WTC11 (cell line): ENCODE measurements around the gene FCN1. TPM values are rescaled to one million over a fixed set of nuclear protein-coding genes. Genes with fewer than 3 reads are reported as not detected.

Source experiments
- ATAC-seq: fragments of 200-7000 bp; cut with Tn5 transposase; 2 replicates; pipeline ENCODE4 v1.10.0; 2021; ENCODE audit warnings: mild to moderate bottlenecking, moderate library complexity
- CTCF ChIA-PET: fragments of 300-600 bp; sonication (Branson Sonifier 250); formaldehyde crosslinking; loops from one replicate; lab custom pipeline; 2021; ENCODE audit warnings: antibody characterized with exemption; lab: Charles Lee
- POLR2A ChIA-PET: fragments of 350-600 bp; sonication (Branson Sonifier 250); formaldehyde crosslinking; loops from one replicate; lab custom pipeline; 2021; ENCODE audit warnings: antibody characterized with exemption; lab: Charles Lee
- DNase-seq: peaks from one replicate; pipeline ENCODE4 v3.0.0; 2021; ENCODE audit warnings: low spot score
- H3K27ac Mint-ChIP-seq: 2 replicates; pipeline ENCODE4 v1.8.0; 2021; ENCODE audit warnings: mixed read lengths
- H3K27me3 Mint-ChIP-seq: 2 replicates; pipeline ENCODE4 v1.8.0; 2021; ENCODE audit warnings: low read depth, mild to moderate bottlenecking, moderate library complexity, mixed read lengths
- H3K36me3 Mint-ChIP-seq: 2 replicates; pipeline ENCODE4 v1.8.0; 2021; ENCODE audit warnings: mixed read lengths
- H3K4me1 Mint-ChIP-seq: 2 replicates; pipeline ENCODE4 v1.8.0; 2022; ENCODE audit warnings: mixed read lengths
- H3K4me3 Mint-ChIP-seq: 2 replicates; pipeline ENCODE4 v1.8.0; 2021; ENCODE audit warnings: mild to moderate bottlenecking, moderate library complexity, mixed read lengths
- H3K9me3 Mint-ChIP-seq: 2 replicates; pipeline ENCODE4 v1.8.0; 2021; ENCODE audit warnings: mixed read lengths
- CREB1 ChIP-seq: sonication (generic); formaldehyde crosslinking; IDR thresholded peaks from 2 replicates; pipeline ENCODE4 v1.8.0; 2023; ENCODE audit warnings: mild to moderate bottlenecking, missing genetic modification reagents
- ELF4 ChIP-seq: sonication (generic); formaldehyde crosslinking; IDR thresholded peaks from 2 replicates; pipeline ENCODE4 v1.8.1; 2022; ENCODE audit warnings: low read depth, mild to moderate bottlenecking, moderate library complexity, missing genetic modification reagents
- ESRRA ChIP-seq: sonication (generic); formaldehyde crosslinking; IDR thresholded peaks from 2 replicates; pipeline ENCODE4 v1.8.1; 2022; ENCODE audit warnings: mild to moderate bottlenecking, missing genetic modification reagents, borderline replicate concordance
- FOXK1 ChIP-seq: sonication (generic); formaldehyde crosslinking; IDR thresholded peaks from 2 replicates; pipeline ENCODE4 v1.8.0; 2022; ENCODE audit warnings: mild to moderate bottlenecking, moderate library complexity, missing genetic modification reagents
- GRHL2 ChIP-seq: fragments of 250-450 bp; sonication (Bioruptor Pico); IDR thresholded peaks from 2 replicates; pipeline ENCODE4 v1.8.0; 2022; ENCODE audit warnings: mild to moderate bottlenecking, moderate library complexity; ENCODE audit not compliant: insufficient replicate concordance, severe bottlenecking
- MXD4 ChIP-seq: fragments of 250-450 bp; sonication (Bioruptor Pico); IDR thresholded peaks from 2 replicates; pipeline ENCODE4 v1.8.0; 2021; ENCODE audit warnings: mild to moderate bottlenecking, moderate library complexity, borderline replicate concordance
- RORB ChIP-seq: fragments of 250-450 bp; sonication (Bioruptor Pico); IDR thresholded peaks from 2 replicates; pipeline ENCODE4 v1.9.0; 2021; ENCODE audit warnings: mild to moderate bottlenecking
- SMAD4 ChIP-seq: sonication (generic); formaldehyde crosslinking; IDR thresholded peaks from 2 replicates; pipeline ENCODE4 v1.8.0; 2022; ENCODE audit warnings: mild to moderate bottlenecking, missing genetic modification reagents
- SP1 ChIP-seq: sonication (generic); formaldehyde crosslinking; conservative IDR thresholded peaks from 2 replicates; pipeline ENCODE4 v1.8.1; 2022; ENCODE audit warnings: missing genetic modification reagents
- TP53 ChIP-seq: sonication (generic); formaldehyde crosslinking; IDR thresholded peaks from 2 replicates; pipeline ENCODE4 v1.8.1; 2023; ENCODE audit warnings: mild to moderate bottlenecking, missing genetic modification reagents
- ZNF416 ChIP-seq: fragments of 250-450 bp; sonication (Bioruptor Pico); IDR thresholded peaks from 2 replicates; pipeline ENCODE4 v1.9.0; 2021; ENCODE audit warnings: mild to moderate bottlenecking, inconsistent platforms
- total RNA-seq: library from RNA; stranded (reverse); gene quantifications from 3 replicates; pipeline ENCODE4 v1.2.3, GENCODE V29; 2021
- TF ChIP-seq, protein P1 (sequence below): sonication (generic); formaldehyde crosslinking; IDR thresholded peaks from 2 replicates; pipeline ENCODE4 v1.8.0; 2022; ENCODE audit warnings: mild to moderate bottlenecking, missing genetic modification reagents
- TF ChIP-seq, protein P2 (sequence below): sonication (generic); formaldehyde crosslinking; IDR thresholded peaks from 2 replicates; pipeline ENCODE4 v1.8.1; 2022; ENCODE audit warnings: low read depth, missing genetic modification reagents, borderline replicate concordance
- TF ChIP-seq, protein P3 (sequence below): fragments of 250-450 bp; sonication (Bioruptor Pico); conservative IDR thresholded peaks from 2 replicates; pipeline ENCODE4 v1.9.0; 2021; ENCODE audit warnings: mild to moderate bottlenecking
- TF ChIP-seq, protein P4 (sequence below): sonication (generic); formaldehyde crosslinking; IDR thresholded peaks from 2 replicates; pipeline ENCODE4 v1.8.1; 2022; ENCODE audit warnings: mild to moderate bottlenecking, missing genetic modification reagents, moderate library complexity, borderline replicate concordance
- TF ChIP-seq, protein P5 (sequence below): sonication (generic); formaldehyde crosslinking; conservative IDR thresholded peaks from 2 replicates; pipeline ENCODE4 v1.8.1; 2022; ENCODE audit warnings: mild to moderate bottlenecking, missing genetic modification reagents
- TF ChIP-seq, protein P6 (sequence below): fragments of 250-450 bp; sonication (Bioruptor Pico); IDR thresholded peaks from 2 replicates; pipeline ENCODE4 v2.1.2; 2022; ENCODE audit warnings: mild to moderate bottlenecking, moderate library complexity
- TF ChIP-seq, protein P7 (sequence below): sonication (generic); formaldehyde crosslinking; IDR thresholded peaks from 2 replicates; pipeline ENCODE4 v1.8.1; 2023; ENCODE audit warnings: mild to moderate bottlenecking, missing genetic modification reagents
- TF ChIP-seq, protein P8 (sequence below): fragments of 250-450 bp; sonication (Bioruptor Pico); IDR thresholded peaks from 2 replicates; pipeline ENCODE4 v1.9.0; 2021; ENCODE audit warnings: mild to moderate bottlenecking
- TF ChIP-seq, protein P9 (sequence below): fragments of 200-600 bp; IDR thresholded peaks from 2 replicates; pipeline ENCODE4 v1.8.0; 2022; ENCODE audit warnings: antibody characterized with exemption
- TF ChIP-seq, protein P10 (sequence below): sonication (generic); formaldehyde crosslinking; IDR thresholded peaks from 2 replicates; pipeline ENCODE4 v1.8.1; 2022; ENCODE audit warnings: low read depth, mild to moderate bottlenecking, moderate library complexity, missing genetic modification reagents, borderline replicate concordance

The FCN1 gene
- total RNA-seq, 1 experiment from 2014 or later = not detected

DNA sequence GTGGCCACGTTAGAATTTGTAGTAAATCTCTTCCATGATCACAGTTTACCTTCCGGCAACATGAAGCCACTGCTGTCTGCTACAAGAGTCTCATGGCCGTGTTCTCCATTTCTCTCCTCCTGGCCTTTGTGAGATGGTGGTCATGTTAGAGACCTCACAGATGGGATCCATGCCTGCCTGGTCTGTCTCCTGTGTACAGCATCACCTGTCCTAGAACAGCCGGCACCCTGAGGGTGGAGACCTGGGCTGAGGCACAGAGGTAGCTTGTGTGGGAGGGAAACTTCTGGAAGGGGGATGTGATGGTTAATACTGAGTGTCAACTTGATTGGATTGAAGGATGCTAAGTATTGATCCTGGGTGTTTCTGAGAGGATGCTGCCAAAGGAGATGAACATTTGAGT, 40.2 kb downstream of the FCN1 start (continued):
- TF ChIP-seq ESRRA (CRISPR knock-in tag) (no peak), MXD4 (CRISPR knock-in tag) (no peak), SP1 (CRISPR knock-in tag) (no peak)
- TF ChIP-seq, protein P1, sequence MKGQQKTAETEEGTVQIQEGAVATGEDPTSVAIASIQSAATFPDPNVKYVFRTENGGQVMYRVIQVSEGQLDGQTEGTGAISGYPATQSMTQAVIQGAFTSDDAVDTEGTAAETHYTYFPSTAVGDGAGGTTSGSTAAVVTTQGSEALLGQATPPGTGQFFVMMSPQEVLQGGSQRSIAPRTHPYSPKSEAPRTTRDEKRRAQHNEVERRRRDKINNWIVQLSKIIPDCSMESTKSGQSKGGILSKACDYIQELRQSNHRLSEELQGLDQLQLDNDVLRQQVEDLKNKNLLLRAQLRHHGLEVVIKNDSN = no peak
- TF ChIP-seq, protein P2, sequence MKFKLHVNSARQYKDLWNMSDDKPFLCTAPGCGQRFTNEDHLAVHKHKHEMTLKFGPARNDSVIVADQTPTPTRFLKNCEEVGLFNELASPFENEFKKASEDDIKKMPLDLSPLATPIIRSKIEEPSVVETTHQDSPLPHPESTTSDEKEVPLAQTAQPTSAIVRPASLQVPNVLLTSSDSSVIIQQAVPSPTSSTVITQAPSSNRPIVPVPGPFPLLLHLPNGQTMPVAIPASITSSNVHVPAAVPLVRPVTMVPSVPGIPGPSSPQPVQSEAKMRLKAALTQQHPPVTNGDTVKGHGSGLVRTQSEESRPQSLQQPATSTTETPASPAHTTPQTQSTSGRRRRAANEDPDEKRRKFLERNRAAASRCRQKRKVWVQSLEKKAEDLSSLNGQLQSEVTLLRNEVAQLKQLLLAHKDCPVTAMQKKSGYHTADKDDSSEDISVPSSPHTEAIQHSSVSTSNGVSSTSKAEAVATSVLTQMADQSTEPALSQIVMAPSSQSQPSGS (CRISPR knock-in tag) = no peak

DNA sequence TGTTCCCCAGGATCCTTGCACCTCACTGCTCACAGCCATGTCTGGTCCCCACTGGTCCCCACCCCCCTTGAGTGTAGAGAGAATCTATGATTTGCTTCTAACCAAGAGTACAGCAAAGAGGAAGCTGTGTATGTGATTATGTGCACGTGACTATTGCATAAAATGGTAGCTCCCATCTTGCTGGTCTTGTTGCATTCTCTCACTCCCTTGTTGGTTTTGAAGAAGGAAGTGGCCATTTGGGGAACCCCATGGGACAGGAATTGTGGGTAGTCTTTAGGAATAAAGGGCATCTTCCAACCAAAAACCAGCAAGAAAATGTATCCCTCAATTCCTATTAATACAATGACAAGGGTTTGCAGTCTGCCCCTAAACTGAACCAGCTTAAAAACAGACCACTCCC, 42.3 kb downstream of the FCN1 start:
- Mint-ChIP-seq H3K4me3 (no peak overlapping the region), H3K27ac (no peak overlapping the region), H3K27me3 (no peaks in the 10 kb centered on the region; the same call in 1 of the 2 replicates), H3K4me1 (no peaks in the 10 kb centered on the region), H3K36me3 (no peaks in the 10 kb centered on the region), H3K9me3 (no peaks in the 10 kb centered on the region)
- ATAC-seq = no peak
- ChIA-PET CTCF (no interaction called here), POLR2A (no interaction called here)
- no peak for DNase-seq
- TF ChIP-seq, protein P2 (CRISPR knock-in tag) = no peak
- TF ChIP-seq, protein P3, sequence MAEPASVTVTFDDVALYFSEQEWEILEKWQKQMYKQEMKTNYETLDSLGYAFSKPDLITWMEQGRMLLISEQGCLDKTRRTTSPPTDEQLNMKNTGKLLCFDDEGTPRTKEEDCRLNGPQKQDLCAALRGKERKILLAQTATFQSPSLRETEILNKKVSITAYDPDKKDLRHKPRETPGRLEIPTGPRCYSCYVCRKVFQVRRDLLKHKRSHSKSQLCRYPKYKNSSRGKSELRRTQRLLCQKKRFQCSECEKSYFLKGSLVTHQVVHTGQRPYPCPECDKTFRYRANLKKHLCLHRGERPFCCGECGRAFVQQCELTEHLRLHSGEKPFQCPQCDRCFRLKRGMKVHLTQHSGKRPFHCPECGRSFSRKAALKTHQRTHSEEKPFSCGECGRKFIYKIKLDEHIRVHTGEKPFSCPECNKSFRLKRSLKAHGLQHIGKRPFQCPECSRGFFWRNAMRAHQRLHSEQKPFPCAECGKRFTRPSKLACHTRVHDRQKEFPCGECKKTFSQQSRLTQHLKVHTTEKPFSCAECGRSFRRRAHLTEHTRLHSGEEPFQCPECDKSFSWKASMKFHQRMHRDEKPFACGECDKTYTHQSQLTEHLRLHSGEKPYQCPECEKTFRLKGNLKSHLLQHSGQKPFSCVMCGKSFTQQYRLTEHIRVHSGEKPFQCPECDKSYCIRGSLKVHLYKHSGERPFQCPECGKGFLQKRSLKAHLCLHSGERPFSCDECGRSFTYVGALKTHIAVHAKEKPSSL (CRISPR knock-in tag) = no peak
- TF ChIP-seq, protein P4, sequence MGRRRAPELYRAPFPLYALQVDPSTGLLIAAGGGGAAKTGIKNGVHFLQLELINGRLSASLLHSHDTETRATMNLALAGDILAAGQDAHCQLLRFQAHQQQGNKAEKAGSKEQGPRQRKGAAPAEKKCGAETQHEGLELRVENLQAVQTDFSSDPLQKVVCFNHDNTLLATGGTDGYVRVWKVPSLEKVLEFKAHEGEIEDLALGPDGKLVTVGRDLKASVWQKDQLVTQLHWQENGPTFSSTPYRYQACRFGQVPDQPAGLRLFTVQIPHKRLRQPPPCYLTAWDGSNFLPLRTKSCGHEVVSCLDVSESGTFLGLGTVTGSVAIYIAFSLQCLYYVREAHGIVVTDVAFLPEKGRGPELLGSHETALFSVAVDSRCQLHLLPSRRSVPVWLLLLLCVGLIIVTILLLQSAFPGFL (CRISPR knock-in tag) = no peak
- TF ChIP-seq, protein P5, sequence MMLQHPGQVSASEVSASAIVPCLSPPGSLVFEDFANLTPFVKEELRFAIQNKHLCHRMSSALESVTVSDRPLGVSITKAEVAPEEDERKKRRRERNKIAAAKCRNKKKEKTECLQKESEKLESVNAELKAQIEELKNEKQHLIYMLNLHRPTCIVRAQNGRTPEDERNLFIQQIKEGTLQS (CRISPR knock-in tag) = no peak
- TF ChIP-seq CREB1 (CRISPR knock-in tag) (no peak), GRHL2 (CRISPR knock-in tag) (no peak), SMAD4 (CRISPR knock-in tag) (no peak), ELF4 (CRISPR knock-in tag) (no peak), TP53 (CRISPR knock-in tag) (no peak), RORB (CRISPR knock-in tag) (no peak), FOXK1 (CRISPR knock-in tag) (no peak), ZNF416 (CRISPR knock-in tag) (no peak)
- TF ChIP-seq, protein P6, sequence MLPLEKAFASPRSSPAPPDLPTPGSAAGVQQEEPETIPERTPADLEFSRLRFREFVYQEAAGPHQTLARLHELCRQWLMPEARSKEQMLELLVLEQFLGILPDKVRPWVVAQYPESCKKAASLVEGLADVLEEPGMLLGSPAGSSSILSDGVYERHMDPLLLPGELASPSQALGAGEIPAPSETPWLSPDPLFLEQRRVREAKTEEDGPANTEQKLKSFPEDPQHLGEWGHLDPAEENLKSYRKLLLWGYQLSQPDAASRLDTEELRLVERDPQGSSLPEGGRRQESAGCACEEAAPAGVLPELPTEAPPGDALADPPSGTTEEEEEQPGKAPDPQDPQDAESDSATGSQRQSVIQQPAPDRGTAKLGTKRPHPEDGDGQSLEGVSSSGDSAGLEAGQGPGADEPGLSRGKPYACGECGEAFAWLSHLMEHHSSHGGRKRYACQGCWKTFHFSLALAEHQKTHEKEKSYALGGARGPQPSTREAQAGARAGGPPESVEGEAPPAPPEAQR (CRISPR knock-in tag) = no peak
- TF ChIP-seq, protein P7, sequence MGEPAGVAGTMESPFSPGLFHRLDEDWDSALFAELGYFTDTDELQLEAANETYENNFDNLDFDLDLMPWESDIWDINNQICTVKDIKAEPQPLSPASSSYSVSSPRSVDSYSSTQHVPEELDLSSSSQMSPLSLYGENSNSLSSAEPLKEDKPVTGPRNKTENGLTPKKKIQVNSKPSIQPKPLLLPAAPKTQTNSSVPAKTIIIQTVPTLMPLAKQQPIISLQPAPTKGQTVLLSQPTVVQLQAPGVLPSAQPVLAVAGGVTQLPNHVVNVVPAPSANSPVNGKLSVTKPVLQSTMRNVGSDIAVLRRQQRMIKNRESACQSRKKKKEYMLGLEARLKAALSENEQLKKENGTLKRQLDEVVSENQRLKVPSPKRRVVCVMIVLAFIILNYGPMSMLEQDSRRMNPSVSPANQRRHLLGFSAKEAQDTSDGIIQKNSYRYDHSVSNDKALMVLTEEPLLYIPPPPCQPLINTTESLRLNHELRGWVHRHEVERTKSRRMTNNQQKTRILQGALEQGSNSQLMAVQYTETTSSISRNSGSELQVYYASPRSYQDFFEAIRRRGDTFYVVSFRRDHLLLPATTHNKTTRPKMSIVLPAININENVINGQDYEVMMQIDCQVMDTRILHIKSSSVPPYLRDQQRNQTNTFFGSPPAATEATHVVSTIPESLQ (CRISPR knock-in tag) = no peak
- TF ChIP-seq, protein P8, sequence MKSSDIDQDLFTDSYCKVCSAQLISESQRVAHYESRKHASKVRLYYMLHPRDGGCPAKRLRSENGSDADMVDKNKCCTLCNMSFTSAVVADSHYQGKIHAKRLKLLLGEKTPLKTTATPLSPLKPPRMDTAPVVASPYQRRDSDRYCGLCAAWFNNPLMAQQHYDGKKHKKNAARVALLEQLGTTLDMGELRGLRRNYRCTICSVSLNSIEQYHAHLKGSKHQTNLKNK (CRISPR knock-in tag) = no peak
- TF ChIP-seq, protein P9, sequence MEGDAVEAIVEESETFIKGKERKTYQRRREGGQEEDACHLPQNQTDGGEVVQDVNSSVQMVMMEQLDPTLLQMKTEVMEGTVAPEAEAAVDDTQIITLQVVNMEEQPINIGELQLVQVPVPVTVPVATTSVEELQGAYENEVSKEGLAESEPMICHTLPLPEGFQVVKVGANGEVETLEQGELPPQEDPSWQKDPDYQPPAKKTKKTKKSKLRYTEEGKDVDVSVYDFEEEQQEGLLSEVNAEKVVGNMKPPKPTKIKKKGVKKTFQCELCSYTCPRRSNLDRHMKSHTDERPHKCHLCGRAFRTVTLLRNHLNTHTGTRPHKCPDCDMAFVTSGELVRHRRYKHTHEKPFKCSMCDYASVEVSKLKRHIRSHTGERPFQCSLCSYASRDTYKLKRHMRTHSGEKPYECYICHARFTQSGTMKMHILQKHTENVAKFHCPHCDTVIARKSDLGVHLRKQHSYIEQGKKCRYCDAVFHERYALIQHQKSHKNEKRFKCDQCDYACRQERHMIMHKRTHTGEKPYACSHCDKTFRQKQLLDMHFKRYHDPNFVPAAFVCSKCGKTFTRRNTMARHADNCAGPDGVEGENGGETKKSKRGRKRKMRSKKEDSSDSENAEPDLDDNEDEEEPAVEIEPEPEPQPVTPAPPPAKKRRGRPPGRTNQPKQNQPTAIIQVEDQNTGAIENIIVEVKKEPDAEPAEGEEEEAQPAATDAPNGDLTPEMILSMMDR = no peak
- TF ChIP-seq, protein P10, sequence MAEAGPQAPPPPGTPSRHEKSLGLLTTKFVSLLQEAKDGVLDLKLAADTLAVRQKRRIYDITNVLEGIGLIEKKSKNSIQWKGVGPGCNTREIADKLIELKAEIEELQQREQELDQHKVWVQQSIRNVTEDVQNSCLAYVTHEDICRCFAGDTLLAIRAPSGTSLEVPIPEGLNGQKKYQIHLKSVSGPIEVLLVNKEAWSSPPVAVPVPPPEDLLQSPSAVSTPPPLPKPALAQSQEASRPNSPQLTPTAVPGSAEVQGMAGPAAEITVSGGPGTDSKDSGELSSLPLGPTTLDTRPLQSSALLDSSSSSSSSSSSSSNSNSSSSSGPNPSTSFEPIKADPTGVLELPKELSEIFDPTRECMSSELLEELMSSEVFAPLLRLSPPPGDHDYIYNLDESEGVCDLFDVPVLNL (CRISPR knock-in tag) = no peak
